ENCODE data around the gene RSPRY1.

GRCh38 chr16:57208926-57209325 lies 22.8 kb downstream of the RSPRY1 start:
- TF ChIP-seq POLR2A (IDR thresholded peaks at IDR 0.05): no peak
- no peak for TF ChIP-seq CTCF (IDR thresholded peaks at IDR 0.05)

Measured in adrenal gland (tissue), 5 donors.